AML-193 (cell line): ENCODE data around the gene TOX3.

Source experiments
- DNase-seq, 2 experiments: peaks; one replicate each; lab custom pipeline; 2025; lab: John Stamatoyannopoulos, UW

TOX3 gene

DNA sequence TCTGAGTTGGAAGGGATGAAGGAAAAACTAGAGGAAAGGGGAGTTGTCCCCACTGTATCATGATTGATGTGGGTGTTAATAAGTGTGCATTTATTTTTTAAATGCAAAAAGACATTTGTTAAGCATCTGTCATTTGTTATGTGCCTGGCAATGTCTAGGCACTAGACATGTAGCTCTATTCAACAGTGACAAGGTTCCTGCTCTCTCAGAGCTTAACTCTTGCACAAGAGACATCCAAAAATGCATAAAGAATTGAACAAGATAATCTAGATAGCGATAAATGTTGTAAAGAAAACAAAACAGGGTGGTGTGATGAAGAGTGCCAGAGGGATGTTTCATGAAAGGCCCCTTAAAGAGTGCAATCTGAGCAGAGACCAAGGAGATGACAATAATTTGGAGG lies 148.9 kb downstream of the TOX3 start:
- no peak for DNase-seq

DNA sequence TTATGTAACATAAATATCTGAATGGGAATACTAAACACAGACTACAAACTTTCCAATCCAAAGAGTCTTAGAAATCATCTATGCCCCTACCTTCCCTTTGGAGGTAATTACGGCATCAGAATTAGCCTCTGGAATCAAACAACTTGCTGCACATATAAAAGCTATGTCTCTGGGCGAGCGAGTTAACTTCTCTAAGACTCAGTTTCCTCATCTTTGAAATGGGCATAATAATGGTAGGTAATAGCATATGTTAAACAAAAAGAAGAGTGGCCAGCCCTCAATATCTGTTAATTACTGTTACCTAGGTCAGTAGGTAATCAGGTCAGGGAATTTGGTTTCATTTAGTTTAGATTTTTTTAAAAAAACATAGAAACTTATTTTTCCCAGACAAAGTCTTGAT lies 153.5 kb downstream of the TOX3 start:
- DNase-seq, result no peak

DNA sequence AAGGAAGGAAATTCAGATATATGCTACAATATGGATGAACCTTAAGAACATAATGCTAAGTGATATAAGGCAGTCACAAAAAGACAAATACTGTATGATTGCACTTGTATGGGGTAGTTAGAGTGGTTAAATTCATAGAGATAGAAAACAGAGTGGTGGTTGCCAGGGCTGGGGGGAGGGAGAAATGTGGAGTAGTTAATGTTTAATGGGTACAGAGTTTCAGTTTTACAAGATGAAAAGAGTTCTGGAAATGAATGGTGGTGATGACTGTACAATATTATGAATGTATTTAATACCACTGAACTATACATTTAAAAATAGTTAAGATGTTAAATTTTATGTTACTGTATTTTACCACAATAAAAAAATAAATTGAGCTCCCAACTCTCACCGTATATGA lies 157.9 kb downstream of the TOX3 start:
- no peak for DNase-seq
